NCI-H2227 (cell line): ENCODE data around the gene SHROOM3.

Source experiments
- DNase-seq: peaks from one replicate; lab custom pipeline; 2025; ENCODE audit not compliant: unreplicated experiment; lab: John Stamatoyannopoulos, UW

The SHROOM3 gene

DNA sequence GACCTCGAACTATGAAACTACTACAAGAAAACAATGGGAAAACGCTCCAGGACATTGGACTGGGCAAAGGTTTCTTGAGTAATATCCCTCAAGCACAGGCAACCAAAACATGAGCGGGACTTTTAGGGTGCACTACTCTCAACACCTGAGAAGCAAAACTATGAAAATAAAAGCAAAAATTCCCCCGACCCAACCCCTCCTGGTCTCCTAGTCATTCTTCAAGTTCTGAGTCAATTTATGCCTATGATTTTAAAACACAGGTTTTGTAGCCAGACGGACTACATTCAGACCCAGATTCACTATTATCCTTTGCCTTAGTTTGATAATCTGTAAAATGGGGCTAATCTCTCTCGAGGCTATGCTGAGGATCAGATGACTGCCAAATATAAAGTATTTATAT lies 365.9 kb downstream of the SHROOM3 start:
- DNase-seq: no peak

DNA sequence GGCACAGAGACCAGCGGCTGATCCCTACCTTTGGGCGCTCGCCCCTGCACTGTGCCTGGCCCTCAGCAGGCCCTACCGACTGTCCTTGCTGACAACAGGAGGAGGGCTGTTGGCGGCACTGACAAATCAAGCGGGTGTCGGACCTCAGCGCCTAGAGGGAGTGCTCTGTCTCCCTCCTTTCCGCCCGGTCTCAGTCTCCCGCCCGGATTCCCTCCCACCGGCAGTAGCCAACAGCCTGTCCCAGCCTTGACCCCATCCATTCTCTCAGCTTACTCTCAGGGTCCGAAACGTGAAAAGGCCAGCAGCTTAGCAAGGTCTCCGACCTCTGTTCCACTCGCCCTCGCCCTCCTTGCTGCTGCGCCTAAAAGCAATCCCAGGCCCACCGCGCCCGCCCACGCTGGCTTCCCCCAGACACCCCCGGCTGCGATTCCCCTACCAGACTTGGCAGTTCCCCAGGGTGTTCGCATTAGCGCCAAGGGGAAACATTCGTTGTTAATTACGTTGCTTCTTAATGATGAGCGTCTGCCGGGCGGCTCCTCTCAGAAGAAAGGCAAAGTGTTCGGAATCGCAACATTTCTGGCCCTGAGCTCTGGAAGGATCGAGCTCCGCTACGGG lies 366.7 kb downstream of the SHROOM3 start:
- no peak for DNase-seq

GRCh38 chr4:76802236-76803021 lies 367.4 kb downstream of the SHROOM3 start:
- DNase-seq: no peak

DNA sequence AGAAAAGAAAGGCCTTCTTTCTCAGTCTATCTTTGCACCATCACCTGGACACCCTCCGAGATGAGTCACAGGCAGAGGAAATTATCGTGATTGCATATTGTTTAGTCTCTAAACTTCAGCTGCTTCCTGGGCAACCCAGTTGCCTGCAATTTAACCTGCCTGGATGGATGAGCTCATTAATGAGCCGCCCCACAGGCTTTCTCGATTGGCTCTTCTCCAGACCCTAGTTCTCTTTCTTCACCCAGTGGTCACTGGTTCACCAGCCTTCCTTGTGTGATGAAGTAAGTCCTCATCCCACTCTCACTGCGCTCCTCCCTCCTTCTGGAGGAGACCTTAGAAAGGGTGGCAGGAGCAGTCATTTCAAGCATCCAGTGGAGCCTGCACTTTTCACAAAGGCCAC lies 368.5 kb downstream of the SHROOM3 start:
- peak; percentile 14 for DNase-seq

- DNase-seq: no peak
Observed at GRCh38 chr4:76804096-76804495, 369.1 kb downstream of the SHROOM3 start.

- no peak for DNase-seq
Observed at GRCh38 chr4:76806346-76806745, 371.3 kb downstream of the SHROOM3 start.

GRCh38 chr4:76806757-76807156 lies 371.7 kb downstream of the SHROOM3 start:
- DNase-seq: no peak

DNA sequence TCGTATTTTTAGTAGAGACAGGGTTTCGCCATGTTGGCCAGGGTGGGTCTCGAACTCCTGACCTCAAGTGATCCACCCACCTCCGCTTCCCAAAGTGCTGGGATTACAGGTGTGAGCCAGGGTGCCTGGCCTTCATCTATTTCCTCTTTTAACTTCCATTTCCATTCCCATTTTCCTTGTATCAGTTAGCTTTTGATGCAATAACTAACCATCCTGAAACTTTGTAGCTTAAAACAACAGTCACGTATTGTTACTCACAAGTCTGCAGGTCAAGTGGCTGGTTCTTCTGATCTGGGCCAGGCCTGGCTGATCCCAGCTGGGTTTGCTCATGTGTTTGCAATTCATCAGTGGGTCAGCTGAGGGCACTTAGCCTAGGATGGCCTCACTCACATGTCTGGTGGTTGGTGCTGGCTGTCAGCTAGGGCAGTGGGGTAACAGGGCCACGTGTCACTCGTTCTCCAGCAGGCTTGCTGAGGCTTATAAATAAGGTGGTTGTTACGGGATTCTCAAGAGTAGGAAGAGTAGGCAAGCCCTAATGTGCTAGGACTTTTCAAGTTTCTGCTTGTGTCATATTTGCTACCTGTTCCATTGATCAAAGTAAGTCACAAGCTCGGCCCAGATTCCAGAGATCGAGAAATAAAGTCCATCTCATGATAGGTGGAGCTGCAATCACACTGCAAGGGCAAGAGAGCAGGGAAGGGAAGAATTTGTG lies 374.7 kb downstream of the SHROOM3 start:
- DNase-seq: no peak

DNA sequence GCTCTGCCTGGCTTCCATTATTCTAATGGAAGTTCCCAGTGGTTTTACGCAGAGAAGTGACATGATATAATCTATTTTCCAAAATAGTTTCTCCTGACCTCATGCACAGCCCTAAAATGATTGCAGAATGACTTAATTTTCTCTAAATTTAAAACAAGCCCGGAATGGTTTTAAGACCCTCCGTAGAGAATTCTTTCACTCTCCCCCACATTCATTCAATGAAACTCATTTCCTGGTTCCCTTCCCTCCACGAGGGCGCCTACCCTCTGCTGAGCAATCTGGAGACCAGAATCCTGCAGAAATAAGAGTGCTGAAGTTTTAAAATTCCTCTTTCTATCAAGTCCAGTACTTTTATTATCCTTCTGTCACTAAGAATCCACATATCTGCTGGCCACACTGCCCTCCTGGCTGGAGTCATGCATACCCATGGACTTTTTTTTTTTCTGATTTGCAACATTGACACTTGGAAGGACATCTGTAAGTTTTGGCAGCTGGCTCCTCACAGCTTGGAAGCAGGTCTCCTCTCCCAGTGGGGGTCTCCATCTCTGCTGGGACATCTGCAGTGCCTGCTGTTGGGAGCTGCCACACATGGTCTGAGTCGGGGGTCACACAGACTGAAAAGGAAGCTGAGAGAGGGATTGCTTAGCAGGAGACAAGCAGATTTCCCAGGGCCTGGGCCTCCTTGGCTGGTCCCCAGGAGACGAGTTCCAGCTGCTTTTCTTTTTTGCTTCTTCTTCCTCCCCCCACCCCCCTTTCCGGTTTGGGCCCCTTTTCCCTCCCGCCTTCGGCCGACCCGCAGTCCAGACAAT lies 376.8 kb downstream of the SHROOM3 start:
- DNase-seq: no peak

DNA sequence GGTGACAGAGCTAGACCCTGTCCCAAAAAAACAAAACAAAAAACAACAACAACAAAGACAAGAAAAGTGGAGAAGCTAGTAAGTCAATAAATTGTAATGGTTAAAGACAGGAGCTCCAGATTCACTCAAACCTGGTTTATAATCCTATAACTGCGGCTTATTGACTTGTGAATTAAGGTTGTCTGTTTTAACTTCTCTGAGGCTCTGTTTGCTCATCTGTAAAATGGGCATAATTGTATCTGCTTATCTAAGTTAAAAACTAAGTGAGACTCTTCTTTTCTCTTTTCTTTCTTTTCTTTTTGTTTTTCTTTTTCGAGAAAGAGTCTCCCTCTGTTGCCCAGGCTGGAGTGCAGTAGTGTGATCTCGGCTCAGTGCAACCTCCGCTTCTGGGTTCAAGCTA lies 378.0 kb downstream of the SHROOM3 start:
- no peak for DNase-seq

DNA sequence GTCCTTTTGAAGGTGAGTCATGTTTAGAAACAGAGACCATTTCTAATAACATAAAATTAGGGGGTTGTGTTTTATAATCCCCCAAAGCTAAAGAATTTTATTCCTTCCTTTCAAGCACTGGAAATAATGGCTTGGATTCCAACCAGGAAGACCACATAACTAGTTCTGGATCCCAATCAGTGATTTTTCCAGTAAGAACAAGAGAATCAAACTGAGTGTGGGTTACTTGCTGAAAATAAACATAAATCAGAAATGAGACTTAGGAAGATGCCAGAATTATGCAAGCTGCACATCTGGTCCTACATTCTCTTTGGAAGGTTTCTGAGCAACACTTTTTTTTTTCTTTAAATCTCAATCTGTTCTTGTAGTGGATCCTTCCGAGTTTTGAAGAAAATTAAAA lies 386.6 kb downstream of the SHROOM3 start:
- DNase-seq: no peak

GRCh38 chr4:76822303-76822702 lies 387.3 kb downstream of the SHROOM3 start:
- no peak for DNase-seq

DNA sequence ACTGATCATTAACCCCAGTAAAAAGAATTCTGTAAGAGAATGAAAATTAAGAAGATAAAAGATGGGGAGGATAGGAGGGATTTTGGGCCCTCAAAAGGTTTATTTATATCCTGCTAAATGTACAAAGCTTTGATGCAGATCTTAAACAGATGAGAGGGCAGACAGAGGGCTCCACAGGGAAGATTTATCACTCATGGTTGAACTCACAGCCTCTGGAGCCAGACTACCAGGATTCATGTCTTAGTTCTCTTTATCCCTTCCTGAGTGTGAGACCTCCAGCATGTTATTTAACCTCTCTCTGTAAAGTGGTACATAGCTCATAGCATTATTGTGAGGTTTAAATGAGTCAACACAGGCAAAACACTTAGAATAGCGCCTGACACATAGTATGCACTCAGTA lies 388.5 kb downstream of the SHROOM3 start:
- DNase-seq: no peak

- no peak for DNase-seq
Observed at GRCh38 chr4:76830612-76830963, 395.6 kb downstream of the SHROOM3 start.

DNA sequence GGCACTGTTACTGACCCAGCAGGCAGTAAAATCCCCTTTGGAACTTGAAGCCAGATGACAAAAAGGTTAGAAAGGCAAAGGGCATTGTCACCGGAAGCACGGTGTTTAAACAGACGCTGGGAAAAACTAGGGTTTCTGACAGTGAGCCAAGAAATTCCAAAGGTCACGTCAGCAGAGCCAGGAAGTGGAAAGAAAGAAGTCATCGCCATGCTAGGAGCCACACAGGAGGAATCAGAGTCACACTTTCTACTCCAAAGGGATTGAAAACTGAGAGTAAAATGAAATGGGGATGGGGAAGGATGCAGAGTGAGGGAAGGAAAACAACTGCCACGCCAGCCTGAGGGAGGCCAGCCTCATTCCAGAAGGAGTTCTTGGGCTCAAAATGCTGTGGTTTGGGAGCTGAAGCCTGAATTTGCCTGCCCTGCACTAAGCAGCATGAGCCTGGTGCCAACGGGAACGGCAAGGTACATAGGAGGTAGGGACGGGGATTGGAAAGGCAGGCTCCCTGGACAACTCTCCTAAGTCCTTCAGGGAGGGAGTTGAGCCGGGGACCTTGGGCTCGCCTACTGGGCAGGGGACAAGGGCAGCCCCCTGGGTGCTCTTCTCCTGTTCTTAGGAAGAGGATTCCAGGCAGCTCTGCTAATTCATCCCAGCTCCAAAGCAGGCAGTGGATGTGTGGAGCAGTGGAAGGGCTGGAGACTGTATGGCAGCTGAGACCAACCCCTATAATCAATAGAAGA lies 396.1 kb downstream of the SHROOM3 start:
- DNase-seq: no peak

DNA sequence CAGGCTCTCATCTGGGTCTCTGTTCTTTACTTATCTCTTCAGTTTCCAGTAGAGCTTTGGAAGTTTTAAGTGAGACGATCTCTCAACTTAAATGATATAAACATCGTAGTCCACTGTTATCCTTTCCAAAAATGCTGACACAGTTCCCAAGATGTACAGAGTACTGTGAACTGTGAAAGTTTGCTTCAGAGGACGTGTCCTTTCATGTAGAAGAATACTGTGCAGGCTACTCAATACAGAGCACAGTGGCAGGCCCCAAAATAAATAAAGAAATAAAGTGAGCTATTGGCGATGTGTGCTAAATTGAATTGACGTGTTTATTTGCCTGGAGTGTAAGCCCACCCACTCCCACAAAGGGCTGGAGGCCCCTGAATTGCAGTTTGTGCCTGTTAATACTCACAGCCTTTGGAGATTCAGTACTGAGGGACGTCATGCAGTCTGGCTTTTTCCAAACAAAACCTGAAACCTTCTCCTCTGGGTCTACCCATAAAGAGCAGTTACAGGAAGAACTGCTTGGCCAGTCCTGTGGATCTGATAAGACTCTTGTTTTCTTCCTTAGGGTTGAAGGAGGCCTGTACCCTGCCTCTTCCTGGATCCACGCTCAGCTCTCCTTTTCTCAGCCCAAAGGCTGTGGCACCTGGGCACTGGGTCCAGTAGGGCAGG lies 396.8 kb downstream of the SHROOM3 start:
- DNase-seq: no peak
